KMS-11 (cell line): ENCODE measurements around the gene NOL12.

Source experiments
- H2AFZ ChIP-seq: fragments of 200-600 bp; sonication (generic); 2 replicates; pipeline ENCODE4 v1.6.1; 2016; ENCODE audit warnings: antibody characterized with exemption, mixed run types, low read depth
- H3K27ac ChIP-seq: fragments of 200-600 bp; sonication (generic); 2 replicates; pipeline ENCODE4 v1.6.1; 2016; ENCODE audit warnings: mild to moderate bottlenecking, mixed run types
- H3K27me3 ChIP-seq: fragments of 200-600 bp; sonication (generic); 2 replicates; pipeline ENCODE4 v1.6.1; 2017; ENCODE audit warnings: mild to moderate bottlenecking, low read depth, mixed run types, moderate library complexity; ENCODE audit not compliant: insufficient read depth
- H3K36me3 ChIP-seq: fragments of 200-600 bp; sonication (generic); 2 replicates; pipeline ENCODE4 v1.6.1; 2017; ENCODE audit warnings: mild to moderate bottlenecking, mixed run types; ENCODE audit not compliant: insufficient read depth
- H3K4me1 ChIP-seq: fragments of 200-600 bp; sonication (generic); 2 replicates; pipeline ENCODE4 v1.6.1; 2016; ENCODE audit warnings: mild to moderate bottlenecking, low read depth, mixed run types; ENCODE audit not compliant: poor library complexity, severe bottlenecking
- H3K4me2 ChIP-seq: fragments of 200-600 bp; sonication (generic); 2 replicates; pipeline ENCODE4 v1.7.0; 2016; ENCODE audit warnings: mild to moderate bottlenecking, mixed run types
- H3K4me3 ChIP-seq: fragments of 200-600 bp; sonication (generic); IDR thresholded peaks from 2 replicates; pipeline ENCODE4 v1.6.1; 2017; ENCODE audit warnings: low read depth, low read length, mixed read lengths; ENCODE audit not compliant: insufficient read depth
- H3K79me2 ChIP-seq: fragments of 200-600 bp; sonication (generic); 2 replicates; pipeline ENCODE4 v1.6.1; 2016; ENCODE audit warnings: low read depth, mixed run types; ENCODE audit not compliant: insufficient read depth
- H3K9ac ChIP-seq: fragments of 200-600 bp; sonication (generic); 2 replicates; pipeline ENCODE4 v1.6.1; 2016; ENCODE audit warnings: mild to moderate bottlenecking, mixed run types
- H4K20me1 ChIP-seq: fragments of 200-600 bp; sonication (generic); 2 replicates; pipeline ENCODE4 v1.6.1; 2016; ENCODE audit warnings: mild to moderate bottlenecking, mixed run types; ENCODE audit not compliant: insufficient read depth
- TF ChIP-seq, protein P1 (sequence below): fragments of 200-600 bp; sonication (generic); conservative IDR thresholded peaks from 2 replicates; pipeline ENCODE4 v1.6.1; 2017; ENCODE audit warnings: low read depth, mild to moderate bottlenecking, antibody characterized with exemption, low read length, moderate library complexity, mixed read lengths

The NOL12 gene

DNA sequence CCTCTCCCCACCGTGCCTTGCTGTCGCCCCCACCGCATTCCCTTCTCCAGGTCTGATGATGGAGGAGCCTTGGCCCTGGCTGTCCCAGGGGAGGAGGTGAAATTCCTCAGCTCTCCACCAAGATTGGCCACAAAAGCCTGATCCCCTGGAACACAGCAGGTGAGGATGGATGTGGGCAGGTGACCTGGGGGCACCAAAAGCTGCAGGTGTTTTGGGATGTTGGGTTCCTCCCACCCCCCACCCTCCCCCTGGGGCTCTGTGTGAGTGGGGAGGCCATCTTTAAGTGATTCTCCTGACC is 11.3 kb downstream of the NOL12 start:
- Histone ChIP-seq H2AFZ (no peak overlapping the region), H3K4me3 (no peak overlapping the region), H3K36me3 (no peaks in the 10 kb centered on the region), H3K4me2 (no peak overlapping the region), H3K27me3 (no peaks in the 10 kb centered on the region), H3K4me1 (no peaks in the 10 kb centered on the region), H3K27ac (no peak overlapping the region), H4K20me1 (no peaks in the 10 kb centered on the region), H3K9ac (no peak overlapping the region), H3K79me2 (no peaks in the 10 kb centered on the region)
- TF ChIP-seq, protein P1, sequence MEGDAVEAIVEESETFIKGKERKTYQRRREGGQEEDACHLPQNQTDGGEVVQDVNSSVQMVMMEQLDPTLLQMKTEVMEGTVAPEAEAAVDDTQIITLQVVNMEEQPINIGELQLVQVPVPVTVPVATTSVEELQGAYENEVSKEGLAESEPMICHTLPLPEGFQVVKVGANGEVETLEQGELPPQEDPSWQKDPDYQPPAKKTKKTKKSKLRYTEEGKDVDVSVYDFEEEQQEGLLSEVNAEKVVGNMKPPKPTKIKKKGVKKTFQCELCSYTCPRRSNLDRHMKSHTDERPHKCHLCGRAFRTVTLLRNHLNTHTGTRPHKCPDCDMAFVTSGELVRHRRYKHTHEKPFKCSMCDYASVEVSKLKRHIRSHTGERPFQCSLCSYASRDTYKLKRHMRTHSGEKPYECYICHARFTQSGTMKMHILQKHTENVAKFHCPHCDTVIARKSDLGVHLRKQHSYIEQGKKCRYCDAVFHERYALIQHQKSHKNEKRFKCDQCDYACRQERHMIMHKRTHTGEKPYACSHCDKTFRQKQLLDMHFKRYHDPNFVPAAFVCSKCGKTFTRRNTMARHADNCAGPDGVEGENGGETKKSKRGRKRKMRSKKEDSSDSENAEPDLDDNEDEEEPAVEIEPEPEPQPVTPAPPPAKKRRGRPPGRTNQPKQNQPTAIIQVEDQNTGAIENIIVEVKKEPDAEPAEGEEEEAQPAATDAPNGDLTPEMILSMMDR, result no peak

DNA sequence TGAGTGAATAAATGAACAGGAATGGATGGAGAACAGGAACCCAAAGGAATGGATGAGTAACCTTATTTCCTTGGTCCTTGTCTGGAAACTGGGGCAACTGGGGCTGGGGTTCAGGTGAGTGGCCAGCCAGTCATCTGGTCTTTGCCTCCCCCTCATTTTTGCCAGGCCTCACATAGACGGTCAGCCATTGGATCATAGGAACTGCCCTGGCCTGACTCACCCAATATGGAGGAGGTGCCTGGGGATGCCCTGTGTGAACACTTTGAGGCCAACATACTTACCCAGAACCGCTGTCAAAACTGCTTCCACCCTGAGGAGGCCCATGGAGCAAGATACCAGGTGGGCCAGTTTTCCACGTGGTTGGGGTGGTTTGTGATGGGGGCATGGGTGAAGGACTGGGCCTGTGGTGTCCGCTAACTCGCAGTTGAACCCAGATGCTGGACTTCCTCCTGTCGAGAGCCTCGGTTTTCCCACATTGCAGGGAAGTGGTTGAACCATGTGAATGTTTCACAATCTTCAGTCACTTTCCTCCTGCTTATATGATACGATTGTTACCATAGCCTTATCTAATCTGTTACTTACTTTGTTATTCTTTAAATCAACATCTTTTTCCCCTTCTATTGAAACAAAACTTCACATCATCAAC is 15.1 kb downstream of the NOL12 start:
- no peaks in the 10 kb centered on the region for H3K4me1 ChIP-seq
- TF ChIP-seq, protein P1, result no peak
- H4K20me1 ChIP-seq, result no peaks in the 10 kb centered on the region
- no peak overlapping the region for H3K4me2 ChIP-seq
- no peaks in the 10 kb centered on the region for H3K36me3 ChIP-seq
- no peak overlapping the region for H2AFZ ChIP-seq
- no peak overlapping the region for H3K27ac ChIP-seq
- no peak overlapping the region for H3K9ac ChIP-seq
- H3K79me2 ChIP-seq, result no peaks in the 10 kb centered on the region
- no peak overlapping the region for H3K4me3 ChIP-seq
- H3K27me3 ChIP-seq, result no peaks in the 10 kb centered on the region

DNA sequence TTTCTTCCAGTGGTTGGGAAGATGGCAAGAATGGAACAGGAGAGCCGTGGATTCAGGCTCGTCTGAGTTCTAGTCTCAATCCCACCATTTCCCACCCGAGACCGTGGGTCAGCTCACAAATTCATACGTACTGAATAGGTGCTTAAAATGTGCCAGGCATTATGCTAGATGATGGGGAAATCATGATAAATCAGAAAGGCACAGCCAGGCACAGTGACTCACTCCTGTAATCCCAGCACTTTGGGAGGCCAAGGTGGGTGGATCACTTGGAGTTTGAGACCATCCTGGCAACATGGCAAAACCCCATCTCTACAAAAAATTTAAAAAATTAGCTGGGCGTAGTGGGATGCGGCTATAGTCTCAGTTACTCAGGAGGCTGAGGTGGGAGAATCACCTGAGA is 17.8 kb downstream of the NOL12 start:
- peaks cover 1% of the 10 kb centered on the region for H3K4me1 ChIP-seq
- H4K20me1 ChIP-seq, result no peaks in the 10 kb centered on the region
- H3K27ac ChIP-seq, result no peak overlapping the region
- H3K9ac ChIP-seq, result no peak overlapping the region
- no peaks in the 10 kb centered on the region for H3K27me3 ChIP-seq
- no peak overlapping the region for H3K4me2 ChIP-seq
- H2AFZ ChIP-seq, result no peak overlapping the region
- H3K79me2 ChIP-seq, result no peaks in the 10 kb centered on the region
- TF ChIP-seq, protein P1, result no peak
- no peak overlapping the region for H3K4me3 ChIP-seq
- no peaks in the 10 kb centered on the region for H3K36me3 ChIP-seq

DNA sequence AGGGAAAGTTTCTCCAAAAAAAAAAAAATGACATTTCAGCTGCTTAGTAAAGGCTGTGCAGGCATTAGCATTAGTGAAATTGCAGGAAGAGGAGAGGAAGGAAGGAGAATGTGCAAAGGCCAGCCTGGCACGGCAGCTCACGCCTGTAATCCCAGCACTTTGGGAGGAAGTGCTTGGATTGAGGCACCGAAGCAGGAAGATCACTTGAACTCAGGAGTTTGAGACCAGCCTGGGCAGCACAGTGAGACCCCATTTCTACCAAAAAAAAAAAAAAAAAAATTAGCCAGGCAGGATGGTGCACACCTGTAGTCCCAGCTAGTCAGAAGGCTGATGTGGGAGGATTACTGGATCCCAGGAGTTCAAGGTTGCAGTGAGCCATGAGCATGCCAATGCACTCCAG is 18.5 kb downstream of the NOL12 start:
- TF ChIP-seq, protein P1, result no peak
- peaks cover 8% of the 10 kb centered on the region for H3K4me1 ChIP-seq
- H3K4me2 ChIP-seq, result no peak overlapping the region
- no peak overlapping the region for H2AFZ ChIP-seq
- H3K79me2 ChIP-seq, result no peaks in the 10 kb centered on the region
- H3K36me3 ChIP-seq, result no peaks in the 10 kb centered on the region
- no peaks in the 10 kb centered on the region for H4K20me1 ChIP-seq
- no peak overlapping the region for H3K9ac ChIP-seq
- H3K4me3 ChIP-seq, result no peak overlapping the region
- H3K27me3 ChIP-seq, result no peaks in the 10 kb centered on the region
- no peak overlapping the region for H3K27ac ChIP-seq
